HG03442 (cell line): Measurements from ENCODE around the gene POLR2C.
A peak's percentile ranks its signal among the peaks of the same experiment; 100 is the strongest.

Experiments used
- ATAC-seq: cut with Tn5 transposase; IDR thresholded peaks from one replicate; pipeline ENCODE4 v1.9.1; 2021; ENCODE audit warnings: mild to moderate bottlenecking, moderate library complexity; ENCODE audit not compliant: unreplicated experiment

The POLR2C gene

GRCh38 chr16:57447186-57447962 lies 15.1 kb upstream of the POLR2C start, which contains the start of the genes CIAPIN1 and COQ9:
Gene CIAPIN1 (minus strand): TSS chr16:57447385. CDS start chr16:57440928, 6,457 bp downstream.
Gene COQ9 (plus strand): TSS chr16:57447479. CDS start chr16:57447506, 27 bp downstream.
- ATAC-seq = peak; percentile 95

GRCh38 chr16:57452021-57452420 lies 10.5 kb upstream of the POLR2C start:
- no peak for ATAC-seq

GRCh38 chr16:57462978-57463362 lies 491 bp downstream of the POLR2C start:
- ATAC-seq = no peak

- no peak for ATAC-seq
Measured at GRCh38 chr16:57464523-57464922, 2.0 kb downstream of the POLR2C start.

GRCh38 chr16:57468346-57468745 lies 5.9 kb downstream of the POLR2C start:
- ATAC-seq = no peak

GRCh38 chr16:57469046-57469445 lies 6.6 kb downstream of the POLR2C start:
- no peak for ATAC-seq

GRCh38 chr16:57469917-57470470 lies 7.5 kb downstream of the POLR2C start:
- no peak for ATAC-seq

GRCh38 chr16:57470711-57471110 lies 8.2 kb downstream of the POLR2C start:
- no peak for ATAC-seq

GRCh38 chr16:57471209-57471608 lies 8.7 kb downstream of the POLR2C start:
- no peak for ATAC-seq

- no peak for ATAC-seq
Measured at GRCh38 chr16:57471852-57472664, 9.6 kb downstream of the POLR2C start.

GRCh38 chr16:57472665-57473060 lies 10.2 kb downstream of the POLR2C start:
- ATAC-seq = no peak

GRCh38 chr16:57473176-57473840 lies 10.8 kb downstream of the POLR2C start:
- ATAC-seq = no peak

- ATAC-seq = no peak
Measured at GRCh38 chr16:57473906-57474305, 11.4 kb downstream of the POLR2C start.

GRCh38 chr16:57474671-57475661 lies 12.5 kb downstream of the POLR2C start:
- ATAC-seq = no peak

GRCh38 chr16:57475711-57476339 lies 13.3 kb downstream of the POLR2C start:
- ATAC-seq = peak; percentile 88

GRCh38 chr16:57476546-57477410 lies 14.3 kb downstream of the POLR2C start:
- ATAC-seq = no peak

- ATAC-seq = no peak
Measured at GRCh38 chr16:57477531-57478202, 15.2 kb downstream of the POLR2C start.
